Tibial nerve (tissue), 4 donors: ENCODE measurements around the gene CANT1. TPM values are rescaled to one million over a fixed set of nuclear protein-coding genes. Genes with fewer than 3 reads are reported as not detected.

Experiments used
- DNase-seq, 2 donors: peaks; one replicate each; pipeline ENCODE4 v3.0.0-alpha.2; 2019; ENCODE audit warnings: low spot score in 2 of 2
- H3K27ac ChIP-seq, 4 donors: fragments of 200-600 bp; sonication (generic) in 3 of 4; one replicate each; pipeline ENCODE4 v1.5.1; 2017 to 2019; ENCODE audit warnings: mild to moderate bottlenecking in 1 of 4
- H3K27me3 ChIP-seq, 2 donors: fragments of 200-600 bp; sonication (generic) in 1 of 2; one replicate each; pipeline versions ENCODE4 v1.5.1 to v1.6.0; 2017 to 2019
- H3K36me3 ChIP-seq, 3 donors: fragments of 200-600 bp; sonication (generic); one replicate each; pipeline ENCODE4 v1.5.1; 2018 to 2019
- H3K4me1 ChIP-seq, 4 donors: fragments of 200-600 bp; sonication (generic) in 3 of 4; one replicate each; pipeline ENCODE4 v1.5.1; 2017 to 2019
- H3K4me3 ChIP-seq, 4 donors: fragments of 200-600 bp; sonication (generic) in 3 of 4; one replicate each; pipeline ENCODE4 v1.5.1; 2017 to 2019; ENCODE audit warnings: mild to moderate bottlenecking in 1 of 4, moderate library complexity in 1 of 4
- H3K9me3 ChIP-seq, 4 donors: fragments of 200-600 bp; sonication (generic) in 3 of 4; one replicate each; pipeline ENCODE4 v1.5.1; 2017 to 2019
- EP300 ChIP-seq, 2 donors: sonication (generic); formaldehyde crosslinking; IDR thresholded peaks; one replicate each; pipeline ENCODE4 v1.6.1; 2017; ENCODE audit warnings: antibody characterized with exemption in 2 of 2, mild to moderate bottlenecking in 1 of 2
- POLR2A ChIP-seq, 2 donors: fragments of 450-650 bp; IDR thresholded peaks; one replicate each; pipeline ENCODE4 v1.6.1; 2017; ENCODE audit warnings: antibody characterized with exemption in 2 of 2, mild to moderate bottlenecking in 2 of 2, moderate library complexity in 2 of 2
- WGBS, 2 donors: methylation state at CpG; one replicate each; pipeline ENCODE4 v1.1.5; 2018; 5-methylcytosine and 5-hydroxymethylcytosine counted together
- total RNA-seq, 4 donors: library from RNA; depleted of rRNA; stranded (reverse); fragments of >200 nt; gene quantifications; one replicate each; pipeline ENCODE4 v1.1.0, GENCODE V29; 2016
- TF ChIP-seq, protein P1 (sequence below), 5 experiments: fragments of 200-600 bp in 3 of 5; fragments of 450-650 bp in 2 of 5; sonication (generic) in 3 of 5; IDR thresholded peaks; one replicate each; pipeline ENCODE4 v1.5.1; 2016 to 2019; ENCODE audit warnings: antibody characterized with exemption in 5 of 5, mild to moderate bottlenecking in 3 of 5, moderate library complexity in 2 of 5

CANT1 gene
- total RNA-seq, 4 donors from 2014 or later: 21.0 to 27.3 (median 25.5) TPM

DNA sequence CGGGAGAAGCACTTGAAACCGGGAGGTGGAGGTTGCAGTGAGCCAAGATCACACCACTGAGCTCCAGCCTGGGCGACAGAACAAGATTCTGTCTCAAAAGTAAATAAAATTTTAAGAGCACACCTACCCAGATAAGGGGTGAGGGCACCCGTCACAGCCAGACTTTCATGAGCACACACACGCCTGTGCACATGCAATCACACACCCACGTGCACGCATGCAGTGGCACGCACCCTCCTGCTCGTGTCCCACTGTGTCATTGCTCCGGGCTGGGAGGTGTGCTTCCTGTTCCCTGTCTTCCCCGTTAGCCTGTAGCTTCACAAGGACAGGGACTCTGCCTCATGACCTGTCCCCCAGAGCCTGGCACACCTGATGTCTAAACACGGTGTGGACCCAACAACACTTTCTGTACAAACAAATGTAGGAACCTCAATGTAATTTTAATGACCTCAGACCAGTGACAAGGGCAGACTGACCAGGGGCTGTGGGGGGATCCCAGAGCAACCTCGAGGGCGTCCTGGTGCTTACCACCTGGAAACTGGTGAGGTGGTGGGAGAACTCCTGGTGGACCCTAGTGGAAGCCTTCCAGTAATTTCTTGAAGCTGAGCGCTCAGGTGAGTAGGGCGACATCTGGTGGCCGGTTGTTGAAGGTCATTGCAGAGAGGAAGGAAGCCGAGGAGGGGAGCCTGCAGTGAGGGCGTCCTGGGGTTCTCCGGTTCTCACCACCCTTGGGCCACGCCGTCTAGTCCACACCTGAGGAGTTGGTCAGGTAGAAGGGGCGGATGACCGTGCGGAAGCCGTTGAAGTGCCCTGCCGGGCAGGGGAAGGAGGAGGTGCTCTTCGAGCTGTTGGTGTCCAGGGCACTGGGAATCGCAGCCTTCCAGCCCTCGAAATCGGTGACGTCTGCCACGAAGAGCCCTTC, 38.5 kb downstream of the CANT1 start:
- Histone ChIP-seq H3K36me3 (peaks cover 0 to 40% (median 0%) of the 10 kb centered on the region in 3 donors), H3K27ac (peak overlapping the region; percentile 10 to 78 (median 42)), H3K27me3 (no peaks in the 10 kb centered on the region), H3K4me1 (peaks cover 0 to 60% (median 22%) of the 10 kb centered on the region in 4 donors), H3K4me3 (no peak overlapping the region), H3K9me3 (no peaks in the 10 kb centered on the region)
- WGBS, 2 donors: 33 to 42% methylated on average over 32 to 33 of the region's 33 CpGs
- TF ChIP-seq POLR2A (IDR thresholded peaks at IDR 0.05): no peak
- TF ChIP-seq, protein P1, sequence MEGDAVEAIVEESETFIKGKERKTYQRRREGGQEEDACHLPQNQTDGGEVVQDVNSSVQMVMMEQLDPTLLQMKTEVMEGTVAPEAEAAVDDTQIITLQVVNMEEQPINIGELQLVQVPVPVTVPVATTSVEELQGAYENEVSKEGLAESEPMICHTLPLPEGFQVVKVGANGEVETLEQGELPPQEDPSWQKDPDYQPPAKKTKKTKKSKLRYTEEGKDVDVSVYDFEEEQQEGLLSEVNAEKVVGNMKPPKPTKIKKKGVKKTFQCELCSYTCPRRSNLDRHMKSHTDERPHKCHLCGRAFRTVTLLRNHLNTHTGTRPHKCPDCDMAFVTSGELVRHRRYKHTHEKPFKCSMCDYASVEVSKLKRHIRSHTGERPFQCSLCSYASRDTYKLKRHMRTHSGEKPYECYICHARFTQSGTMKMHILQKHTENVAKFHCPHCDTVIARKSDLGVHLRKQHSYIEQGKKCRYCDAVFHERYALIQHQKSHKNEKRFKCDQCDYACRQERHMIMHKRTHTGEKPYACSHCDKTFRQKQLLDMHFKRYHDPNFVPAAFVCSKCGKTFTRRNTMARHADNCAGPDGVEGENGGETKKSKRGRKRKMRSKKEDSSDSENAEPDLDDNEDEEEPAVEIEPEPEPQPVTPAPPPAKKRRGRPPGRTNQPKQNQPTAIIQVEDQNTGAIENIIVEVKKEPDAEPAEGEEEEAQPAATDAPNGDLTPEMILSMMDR (IDR thresholded peaks at IDR 0.05): peak; percentile 84 to 97 (median 90)
- peak; percentile 16 to 64 for TF ChIP-seq EP300 (IDR thresholded peaks at IDR 0.05)
- peak; percentile 83 to 95 for DNase-seq

DNA sequence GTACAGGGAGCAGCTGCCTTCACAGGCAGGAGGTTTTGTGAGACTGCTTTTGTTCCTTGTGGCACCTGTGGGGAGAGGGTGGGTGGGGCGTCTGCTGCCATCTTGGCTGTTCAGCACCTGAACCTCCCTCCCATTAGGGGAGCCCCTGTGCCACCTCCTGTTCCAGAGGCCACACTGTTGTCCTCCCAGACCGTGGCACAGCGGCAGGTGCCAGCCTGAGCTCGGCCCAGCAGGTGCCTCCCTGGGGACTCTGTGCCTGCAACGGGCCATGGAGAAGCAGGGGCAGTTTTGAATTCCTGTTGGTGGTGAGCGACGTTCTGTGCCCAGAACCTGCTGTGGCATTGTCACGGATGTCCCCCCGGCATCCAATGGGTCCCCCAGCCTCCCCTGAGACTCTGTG, 39.7 kb downstream of the CANT1 start:
- H3K27ac ChIP-seq: no peak overlapping the region
- no peaks in the 10 kb centered on the region for H3K27me3 ChIP-seq
- no peak overlapping the region for H3K4me3 ChIP-seq
- peaks cover 0 to 40% (median 0%) of the 10 kb centered on the region in 3 donors for H3K36me3 ChIP-seq
- H3K4me1 ChIP-seq: peaks cover 0 to 48% (median 12%) of the 10 kb centered on the region in 4 donors
- H3K9me3 ChIP-seq: no peaks in the 10 kb centered on the region
- 85 to 92% methylated on average over 4 to 8 of the region's 9 CpGs for WGBS, 2 donors
- TF ChIP-seq POLR2A (IDR thresholded peaks at IDR 0.05) (no peak), EP300 (IDR thresholded peaks at IDR 0.05) (no peak)
- TF ChIP-seq, protein P1 (IDR thresholded peaks at IDR 0.05): no peak
- DNase-seq: no peak

DNA sequence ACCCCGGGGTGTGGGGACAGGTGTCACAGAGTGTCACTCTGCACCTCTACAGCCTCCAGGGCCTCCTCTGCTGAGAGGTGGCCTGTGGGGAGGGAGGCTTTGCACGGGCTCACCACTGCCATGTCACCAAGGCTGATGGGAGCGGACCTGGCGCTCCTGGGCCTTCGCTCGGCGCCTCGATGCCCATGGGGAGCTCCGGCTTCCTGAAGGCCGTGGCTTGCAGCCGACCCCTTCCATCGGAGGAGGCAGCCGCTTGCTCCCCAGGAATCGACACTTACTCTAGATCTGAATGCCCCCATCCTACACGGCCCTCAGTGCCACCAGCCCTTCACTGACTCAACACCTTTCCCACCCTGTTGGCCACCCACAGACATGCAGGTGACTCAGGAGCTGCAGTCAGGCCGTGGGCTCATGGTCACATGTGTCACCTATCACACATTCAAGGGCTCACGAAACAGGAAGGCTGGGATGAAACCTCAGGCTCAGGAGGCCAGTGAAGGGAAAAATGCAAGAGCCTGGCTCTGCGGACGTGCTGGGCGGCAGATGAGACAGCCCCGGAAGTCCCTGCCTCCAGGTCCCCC, 41.7 kb downstream of the CANT1 start:
- no peaks in the 10 kb centered on the region for H3K27me3 ChIP-seq
- H3K36me3 ChIP-seq: peaks cover 0 to 39% (median 0%) of the 10 kb centered on the region in 3 donors
- no peak overlapping the region for H3K27ac ChIP-seq
- no peaks in the 10 kb centered on the region for H3K9me3 ChIP-seq
- H3K4me1 ChIP-seq: peaks cover 0 to 29% (median 6%) of the 10 kb centered on the region in 4 donors
- H3K4me3 ChIP-seq: no peak overlapping the region
- TF ChIP-seq EP300 (IDR thresholded peaks at IDR 0.05): no peak
- DNase-seq: no peak
- WGBS, 2 donors: 81 to 91% methylated on average over 13 to 21 of the region's 21 CpGs

DNA sequence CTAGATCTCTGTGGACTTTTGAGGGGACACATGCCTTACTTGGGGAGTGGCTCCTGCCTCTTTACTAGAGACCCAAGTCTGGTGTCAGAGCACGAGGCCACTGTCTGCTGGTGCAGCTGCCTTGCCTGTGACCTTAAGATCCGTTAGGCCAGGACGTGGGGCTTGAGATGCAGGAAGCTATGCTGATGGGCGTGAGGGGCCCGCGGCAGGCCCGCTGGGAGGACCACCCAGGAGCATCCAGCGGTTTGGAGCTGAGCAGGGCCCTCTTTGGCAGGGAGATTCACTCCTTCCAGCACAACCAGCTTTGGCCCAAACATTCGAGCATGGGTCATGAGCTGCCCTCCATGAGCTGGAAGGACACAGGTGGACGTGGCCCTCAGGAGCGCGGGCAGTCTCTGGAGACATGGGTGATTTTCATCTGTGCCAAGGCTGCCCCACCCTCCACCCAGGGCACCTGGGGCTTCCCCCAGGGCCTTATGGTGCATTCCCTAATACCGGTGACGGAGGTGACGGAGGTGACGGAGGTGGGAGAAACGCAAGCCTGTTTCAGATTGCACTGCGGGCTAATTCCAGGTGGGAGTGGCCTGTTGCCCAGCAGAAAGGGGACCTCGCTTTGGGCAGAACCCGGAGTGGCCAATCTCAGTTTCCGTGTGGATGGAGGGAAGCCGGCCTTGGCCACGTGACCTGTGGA, 42.5 kb downstream of the CANT1 start:
- TF ChIP-seq EP300 (IDR thresholded peaks at IDR 0.05) (no peak), POLR2A (IDR thresholded peaks at IDR 0.05) (no peak)
- TF ChIP-seq, protein P1 (IDR thresholded peaks at IDR 0.05): no peak
- peaks cover 0 to 31% (median 0%) of the 10 kb centered on the region in 3 donors for H3K36me3 ChIP-seq
- peak overlapping the region in 1 of 4 donors; percentile 61 for H3K27ac ChIP-seq
- H3K4me3 ChIP-seq: no peak overlapping the region
- no peaks in the 10 kb centered on the region for H3K27me3 ChIP-seq
- 61 to 85% methylated on average over 15 to 22 of the region's 23 CpGs for WGBS, 2 donors
- no peaks in the 10 kb centered on the region for H3K9me3 ChIP-seq
- DNase-seq: no peak
- peaks cover 0 to 31% (median 6%) of the 10 kb centered on the region in 4 donors for H3K4me1 ChIP-seq

DNA sequence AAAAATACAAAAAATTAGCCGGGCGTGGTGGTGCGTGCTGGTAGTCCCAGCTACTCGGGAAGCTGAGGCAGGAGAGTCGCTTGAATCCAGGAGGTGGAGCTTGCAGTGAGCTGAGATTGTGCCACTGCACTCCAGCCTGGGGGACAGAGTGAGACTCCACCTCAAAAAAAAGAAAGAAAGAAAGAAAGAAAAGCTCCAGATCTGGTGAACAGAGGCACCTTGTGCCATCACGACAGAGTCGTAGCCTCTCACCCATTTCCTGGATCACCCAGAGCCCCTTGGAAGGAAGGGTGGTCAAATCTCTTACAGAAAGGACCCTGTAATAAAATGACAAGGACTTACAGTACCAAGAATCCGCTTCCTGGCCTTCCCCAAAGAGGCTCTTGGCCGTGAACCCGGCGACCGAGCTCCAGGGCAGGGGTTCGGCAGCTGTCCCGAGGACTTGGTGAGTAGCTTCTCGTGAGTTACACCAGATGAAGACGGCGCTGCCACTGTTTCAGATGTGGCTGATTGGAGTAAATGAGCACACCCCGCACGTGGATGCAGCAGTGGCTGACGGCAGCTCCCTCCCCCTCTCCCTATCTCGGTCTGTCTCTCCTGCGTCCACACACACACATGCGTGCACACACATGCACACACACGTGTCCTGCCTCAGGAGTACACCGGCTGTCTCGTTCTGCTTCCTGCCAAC, 43.3 kb downstream of the CANT1 start:
- Histone ChIP-seq H3K4me3 (no peak overlapping the region), H3K9me3 (no peaks in the 10 kb centered on the region), H3K27me3 (no peaks in the 10 kb centered on the region), H3K27ac (peak overlapping the region in 2 of 4 donors; percentile 8 to 61), H3K36me3 (peaks cover 0 to 30% (median 0%) of the 10 kb centered on the region in 3 donors), H3K4me1 (peaks cover 0 to 24% (median 3%) of the 10 kb centered on the region in 4 donors)
- WGBS, 2 donors: 72 to 73% methylated on average over 18 to 26 of the region's 26 CpGs
- peak in 1 of 2 donors; percentile 57 for DNase-seq
- TF ChIP-seq POLR2A (IDR thresholded peaks at IDR 0.05): no peak
- peak in 1 of 2 donors; percentile 31 for TF ChIP-seq EP300 (IDR thresholded peaks at IDR 0.05)
- TF ChIP-seq, protein P1 (IDR thresholded peaks at IDR 0.05): no peak
